Measurements from ENCODE around the gene SFSWAP.
"Not testable (repeated sequence)": the region's sequence is repeated elsewhere in the genome, so short reads cannot be mapped to it uniquely, and the experiment has no call there.

Gene SFSWAP

GRCh38 chr12:131740626-131741025 is 29.7 kb downstream of the SFSWAP start:
- no peak overlapping the region for H3K4me2 ChIP-seq (ENCODE audit: low read length)
- no peaks in the 10 kb centered on the region for H3K9me2 ChIP-seq (replicated peaks; ENCODE audit: control insufficient read depth, low read length)
- no peaks in the 10 kb centered on the region for H3K4me1 ChIP-seq (ENCODE audit: control insufficient read depth, low read length)
- peaks cover 5% of the 10 kb centered on the region; the same call in 1 of the 2 replicates for H3F3A ChIP-seq (ENCODE audit: control insufficient read depth, insufficient read depth)
- H3K36me3 ChIP-seq (ENCODE audit: control insufficient read depth, low read length): peaks cover 77% of the 10 kb centered on the region
- H3K79me2 ChIP-seq (ENCODE audit: control insufficient read depth, low read length): peaks cover 2% of the 10 kb centered on the region; the same call in 1 of the 2 replicates
- TF ChIP-seq EZH2phosphoT487 (IDR thresholded peaks at IDR 0.05; ENCODE audit: borderline replicate concordance, low read length): no peak
- TF ChIP-seq, protein P1, sequence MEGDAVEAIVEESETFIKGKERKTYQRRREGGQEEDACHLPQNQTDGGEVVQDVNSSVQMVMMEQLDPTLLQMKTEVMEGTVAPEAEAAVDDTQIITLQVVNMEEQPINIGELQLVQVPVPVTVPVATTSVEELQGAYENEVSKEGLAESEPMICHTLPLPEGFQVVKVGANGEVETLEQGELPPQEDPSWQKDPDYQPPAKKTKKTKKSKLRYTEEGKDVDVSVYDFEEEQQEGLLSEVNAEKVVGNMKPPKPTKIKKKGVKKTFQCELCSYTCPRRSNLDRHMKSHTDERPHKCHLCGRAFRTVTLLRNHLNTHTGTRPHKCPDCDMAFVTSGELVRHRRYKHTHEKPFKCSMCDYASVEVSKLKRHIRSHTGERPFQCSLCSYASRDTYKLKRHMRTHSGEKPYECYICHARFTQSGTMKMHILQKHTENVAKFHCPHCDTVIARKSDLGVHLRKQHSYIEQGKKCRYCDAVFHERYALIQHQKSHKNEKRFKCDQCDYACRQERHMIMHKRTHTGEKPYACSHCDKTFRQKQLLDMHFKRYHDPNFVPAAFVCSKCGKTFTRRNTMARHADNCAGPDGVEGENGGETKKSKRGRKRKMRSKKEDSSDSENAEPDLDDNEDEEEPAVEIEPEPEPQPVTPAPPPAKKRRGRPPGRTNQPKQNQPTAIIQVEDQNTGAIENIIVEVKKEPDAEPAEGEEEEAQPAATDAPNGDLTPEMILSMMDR (IDR thresholded peaks at IDR 0.05; ENCODE audit: low read depth, low read length, poor library complexity, severe bottlenecking): no peak
- H3K9me3 ChIP-seq (ENCODE audit: control insufficient read depth, insufficient read depth, low read length): peaks cover 17% of the 10 kb centered on the region
- H3K27me3 ChIP-seq (ENCODE audit: control insufficient read depth, low read length): no peaks in the 10 kb centered on the region
- H3K4me3 ChIP-seq (ENCODE audit: low read length): no peak overlapping the region
- H4K20me1 ChIP-seq (ENCODE audit: control insufficient read depth, insufficient read depth, low read depth, low read length): no peaks in the 10 kb centered on the region
- no peak overlapping the region for H3K27ac ChIP-seq (ENCODE audit: low read depth, low read length)

DNA sequence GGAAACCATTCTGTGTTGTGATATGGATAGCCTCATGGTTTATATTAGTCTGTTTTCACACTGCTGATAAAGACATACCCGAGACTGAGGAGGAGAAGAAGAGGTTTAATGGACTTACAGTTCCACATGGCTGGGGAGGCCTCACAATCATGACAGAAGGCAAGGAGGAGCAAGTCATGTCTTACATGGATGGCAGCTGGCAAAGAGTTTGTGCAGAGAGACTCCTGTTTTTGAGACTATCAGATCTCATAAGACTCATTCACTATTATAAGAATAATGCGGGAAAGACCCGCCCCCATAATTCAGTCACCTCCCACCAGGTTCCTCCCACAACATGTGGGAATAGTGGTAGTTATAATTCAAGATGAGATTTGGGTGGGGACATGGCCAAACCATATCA is 31.9 kb downstream of the SFSWAP start:
- not testable (repeated sequence) for H3K79me2 ChIP-seq (ENCODE audit: control insufficient read depth, low read length); H4K20me1 ChIP-seq (ENCODE audit: control insufficient read depth, insufficient read depth, low read depth, low read length); H3K4me2 ChIP-seq (ENCODE audit: low read length); H3K4me3 ChIP-seq (ENCODE audit: low read length); H3K27ac ChIP-seq (ENCODE audit: low read depth, low read length); H3F3A ChIP-seq (ENCODE audit: control insufficient read depth, insufficient read depth); H3K27me3 ChIP-seq (ENCODE audit: control insufficient read depth, low read length); H3K4me1 ChIP-seq (ENCODE audit: control insufficient read depth, low read length); H3K9me2 ChIP-seq (replicated peaks; ENCODE audit: control insufficient read depth, low read length)
- Histone ChIP-seq H3K9me3 (ENCODE audit: control insufficient read depth, insufficient read depth, low read length) (peaks cover 17% of the 10 kb centered on the region), H3K36me3 (ENCODE audit: control insufficient read depth, low read length) (peaks cover 88% of the 10 kb centered on the region)

- H3K4me3 ChIP-seq (ENCODE audit: low read length); H3K4me2 ChIP-seq (ENCODE audit: low read length); H3K4me1 ChIP-seq (ENCODE audit: control insufficient read depth, low read length); H3K9me2 ChIP-seq (replicated peaks; ENCODE audit: control insufficient read depth, low read length); H3F3A ChIP-seq (ENCODE audit: control insufficient read depth, insufficient read depth); H3K27me3 ChIP-seq (ENCODE audit: control insufficient read depth, low read length); H4K20me1 ChIP-seq (ENCODE audit: control insufficient read depth, insufficient read depth, low read depth, low read length); H3K79me2 ChIP-seq (ENCODE audit: control insufficient read depth, low read length); H3K27ac ChIP-seq (ENCODE audit: low read depth, low read length): not testable (repeated sequence)
- peaks cover 85% of the 10 kb centered on the region for H3K36me3 ChIP-seq (ENCODE audit: control insufficient read depth, low read length)
- H3K9me3 ChIP-seq (ENCODE audit: control insufficient read depth, insufficient read depth, low read length): peaks cover 17% of the 10 kb centered on the region
Measured at GRCh38 chr12:131743410-131743809, 32.5 kb downstream of the SFSWAP start.

- H3K4me3 ChIP-seq (ENCODE audit: low read length); H3K4me1 ChIP-seq (ENCODE audit: control insufficient read depth, low read length); H3K27ac ChIP-seq (ENCODE audit: low read depth, low read length); H4K20me1 ChIP-seq (ENCODE audit: control insufficient read depth, insufficient read depth, low read depth, low read length); H3K79me2 ChIP-seq (ENCODE audit: control insufficient read depth, low read length); H3F3A ChIP-seq (ENCODE audit: control insufficient read depth, insufficient read depth); H3K4me2 ChIP-seq (ENCODE audit: low read length); H3K9me2 ChIP-seq (replicated peaks; ENCODE audit: control insufficient read depth, low read length); H3K27me3 ChIP-seq (ENCODE audit: control insufficient read depth, low read length): not testable (repeated sequence)
- Histone ChIP-seq H3K9me3 (ENCODE audit: control insufficient read depth, insufficient read depth, low read length) (peaks cover 17% of the 10 kb centered on the region), H3K36me3 (ENCODE audit: control insufficient read depth, low read length) (peaks cover 85% of the 10 kb centered on the region)
Measured at GRCh38 chr12:131743880-131744279, 33.0 kb downstream of the SFSWAP start.

- not testable (repeated sequence) for H3K27me3 ChIP-seq (ENCODE audit: control insufficient read depth, low read length); H3K4me3 ChIP-seq (ENCODE audit: low read length); H3K27ac ChIP-seq (ENCODE audit: low read depth, low read length); H3K9me2 ChIP-seq (replicated peaks; ENCODE audit: control insufficient read depth, low read length); H4K20me1 ChIP-seq (ENCODE audit: control insufficient read depth, insufficient read depth, low read depth, low read length); H3K4me1 ChIP-seq (ENCODE audit: control insufficient read depth, low read length); H3F3A ChIP-seq (ENCODE audit: control insufficient read depth, insufficient read depth); H3K79me2 ChIP-seq (ENCODE audit: control insufficient read depth, low read length); H3K4me2 ChIP-seq (ENCODE audit: low read length)
- peaks cover 88% of the 10 kb centered on the region for H3K36me3 ChIP-seq (ENCODE audit: control insufficient read depth, low read length)
- H3K9me3 ChIP-seq (ENCODE audit: control insufficient read depth, insufficient read depth, low read length): peaks cover 17% of the 10 kb centered on the region
Measured at GRCh38 chr12:131744675-131745074, 33.8 kb downstream of the SFSWAP start.
